GM19395 (cell line): ENCODE data around the gene CLN5.
"Not testable (repeated sequence)": the region's sequence is repeated elsewhere in the genome, so short reads cannot be mapped to it uniquely, and the experiment has no call there.

Experiments
- ATAC-seq: cut with Tn5 transposase; IDR thresholded peaks from one replicate; pipeline ENCODE4 v1.9.1; 2021; ENCODE audit warnings: mild to moderate bottlenecking, moderate library complexity; ENCODE audit not compliant: unreplicated experiment

CLN5 gene

DNA sequence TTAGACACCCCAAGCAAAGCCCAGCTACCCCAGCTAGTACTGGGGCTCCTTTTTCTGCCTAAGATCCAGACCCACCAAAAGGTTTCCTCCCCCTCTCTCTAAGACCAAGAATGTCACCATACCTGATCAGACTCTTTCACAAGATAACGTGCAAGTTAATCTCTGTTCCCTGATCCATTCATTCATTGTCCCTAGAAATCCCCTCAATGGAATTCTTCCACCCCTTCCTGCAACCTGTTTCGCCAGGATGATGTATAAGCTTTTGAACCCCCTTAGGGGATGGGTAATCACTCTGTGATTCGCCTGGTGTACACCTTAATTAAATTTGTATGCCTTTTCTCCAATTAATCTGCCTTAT, 17.3 kb upstream of the CLN5 start:
- ATAC-seq, result no peak

DNA sequence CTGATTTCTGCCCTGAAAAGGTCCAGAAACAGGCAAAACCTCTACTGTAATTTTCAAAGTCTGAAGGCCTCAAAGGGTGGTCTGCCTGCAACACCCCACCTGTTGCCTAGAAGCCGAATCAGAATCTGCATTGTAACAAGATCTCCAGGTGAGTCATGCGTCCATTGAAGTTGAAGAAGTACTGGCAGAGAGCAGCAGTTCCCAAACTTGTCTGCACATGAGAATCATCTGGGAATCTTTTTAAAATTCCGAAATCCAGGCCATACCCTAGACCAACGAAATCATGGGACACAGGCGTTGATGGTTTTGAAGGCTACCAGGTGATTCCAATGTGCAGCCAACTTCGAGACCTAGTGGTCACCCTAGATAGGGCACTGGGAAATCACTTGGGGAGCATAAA, 16.0 kb upstream of the CLN5 start:
- ATAC-seq, result no peak

DNA sequence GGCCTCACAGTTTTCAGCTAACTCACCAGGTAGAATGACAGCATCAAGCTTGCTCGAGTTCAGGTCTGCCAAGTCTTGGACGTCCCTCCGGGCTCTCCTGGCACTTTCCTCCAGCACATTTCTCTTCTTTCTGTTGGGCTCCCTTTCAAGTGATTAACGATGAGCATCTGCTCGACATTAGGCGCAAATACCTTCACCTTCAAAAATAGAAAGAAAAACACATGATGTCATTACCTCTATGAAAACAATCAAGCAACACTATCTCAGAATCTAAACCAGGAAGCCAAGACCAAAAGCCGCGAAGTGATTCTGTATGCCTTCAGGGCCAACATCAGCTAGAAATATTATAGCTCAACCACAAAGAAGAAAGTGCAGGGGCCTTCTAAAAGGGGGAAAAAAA, 15.4 kb upstream of the CLN5 start:
- no peak for ATAC-seq

DNA sequence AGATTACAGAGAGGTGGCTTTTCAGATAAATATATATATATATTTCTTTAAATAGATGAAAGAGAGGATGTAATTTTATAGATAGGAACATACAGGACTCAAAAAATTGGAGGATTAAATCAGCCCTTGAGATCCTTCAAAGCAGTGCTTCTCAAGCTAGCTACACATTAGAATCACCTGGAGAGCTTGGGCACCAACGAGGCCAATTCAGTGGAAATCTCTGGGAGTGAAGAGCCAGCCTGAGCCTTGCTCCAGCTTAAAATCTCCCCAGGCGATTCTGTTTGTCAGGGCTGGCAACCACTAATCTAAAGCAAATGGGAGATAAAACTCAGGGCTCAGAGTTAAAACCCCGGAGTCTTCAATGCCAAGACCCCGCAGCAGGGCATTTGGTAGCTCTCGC, 15.0 kb upstream of the CLN5 start:
- no peak for ATAC-seq

DNA sequence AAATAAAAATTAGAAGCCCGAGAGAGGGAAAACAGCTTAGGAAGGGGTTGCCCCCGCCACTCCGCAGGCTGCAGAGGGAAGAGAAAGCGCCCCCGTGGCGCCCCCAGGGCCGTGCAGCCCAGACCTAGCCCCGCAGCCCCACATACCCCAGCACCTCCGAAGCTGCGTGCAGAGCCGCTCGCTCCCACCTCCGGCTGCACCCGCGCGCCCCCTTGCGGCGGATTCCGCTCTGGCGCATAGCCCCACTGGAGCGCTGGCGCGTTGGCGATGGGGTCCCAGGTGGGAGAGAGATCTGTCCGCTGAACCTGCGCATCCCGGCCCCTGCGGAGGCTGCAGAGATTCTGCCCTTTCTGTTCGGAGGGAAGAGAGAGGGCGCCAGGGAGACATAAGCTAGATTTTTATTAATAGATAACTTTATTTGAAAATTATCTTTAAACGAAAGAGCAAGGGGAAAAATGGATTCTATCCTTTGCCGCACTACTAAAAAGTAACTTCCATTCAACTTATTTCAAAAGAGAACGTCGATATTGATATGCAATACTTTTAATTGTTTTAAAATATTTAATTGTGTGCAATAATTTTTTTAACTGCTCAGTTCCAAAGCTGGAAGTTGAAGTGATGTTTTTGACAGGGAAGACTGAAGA, 11.7 kb upstream of the CLN5 start:
- peak; percentile 99 for ATAC-seq

DNA sequence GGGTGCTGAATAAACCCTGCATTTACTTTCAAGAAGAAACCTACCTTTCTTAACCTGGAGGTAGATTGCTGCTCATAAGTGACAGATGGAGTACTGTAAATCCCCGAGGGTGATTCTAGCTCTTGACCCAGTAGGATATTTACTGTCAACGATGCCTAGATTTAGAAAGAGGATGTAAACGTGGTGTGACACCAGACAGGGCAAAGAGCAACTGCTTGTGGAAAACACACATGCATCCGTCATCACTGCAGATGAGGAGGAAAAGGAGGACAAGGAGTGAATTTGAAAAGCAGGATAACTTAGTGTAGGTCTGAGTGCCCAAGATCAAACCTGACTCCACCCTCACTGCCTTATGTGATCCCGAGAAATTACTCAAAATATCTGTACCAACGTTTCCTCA, 9.8 kb upstream of the CLN5 start:
- ATAC-seq, result no peak

DNA sequence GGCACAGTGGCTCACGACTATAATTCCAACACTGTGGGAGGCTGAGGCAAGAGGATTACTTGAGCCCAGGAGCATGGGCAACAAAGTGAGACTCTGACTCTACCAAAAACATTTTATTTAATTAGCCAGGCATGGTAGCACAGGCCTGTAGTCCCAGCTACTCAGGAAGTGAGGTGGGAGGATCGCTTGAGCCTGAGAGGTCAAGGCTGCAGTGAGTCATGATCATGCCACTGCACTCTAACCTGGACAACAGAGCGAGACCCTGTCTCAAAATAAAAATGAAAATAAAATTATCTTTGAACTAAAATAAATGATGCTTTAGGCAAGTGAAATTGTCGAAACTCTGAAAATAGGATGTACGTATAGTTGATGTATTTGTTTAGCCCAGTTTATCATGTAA, 8.2 kb upstream of the CLN5 start:
- no peak for ATAC-seq

DNA sequence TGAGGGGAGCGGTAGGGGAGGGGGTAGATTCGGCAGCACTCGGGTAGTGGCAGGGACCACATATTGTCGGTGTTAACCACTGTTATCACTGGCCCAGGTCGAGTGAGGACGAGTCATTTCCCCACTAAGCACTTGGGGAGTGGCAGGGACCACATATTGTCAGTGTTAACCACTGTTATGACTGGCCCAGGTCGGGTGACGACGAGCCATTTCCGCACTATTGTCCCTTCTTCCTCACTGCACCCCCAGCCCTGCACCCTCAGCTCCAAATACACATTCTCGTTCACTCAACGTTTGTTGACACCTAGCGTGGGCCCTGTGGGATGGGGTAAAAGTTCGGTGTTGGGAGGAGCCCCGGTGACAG, 467 bp upstream of the CLN5 start:
- ATAC-seq, result peak; percentile 69

DNA sequence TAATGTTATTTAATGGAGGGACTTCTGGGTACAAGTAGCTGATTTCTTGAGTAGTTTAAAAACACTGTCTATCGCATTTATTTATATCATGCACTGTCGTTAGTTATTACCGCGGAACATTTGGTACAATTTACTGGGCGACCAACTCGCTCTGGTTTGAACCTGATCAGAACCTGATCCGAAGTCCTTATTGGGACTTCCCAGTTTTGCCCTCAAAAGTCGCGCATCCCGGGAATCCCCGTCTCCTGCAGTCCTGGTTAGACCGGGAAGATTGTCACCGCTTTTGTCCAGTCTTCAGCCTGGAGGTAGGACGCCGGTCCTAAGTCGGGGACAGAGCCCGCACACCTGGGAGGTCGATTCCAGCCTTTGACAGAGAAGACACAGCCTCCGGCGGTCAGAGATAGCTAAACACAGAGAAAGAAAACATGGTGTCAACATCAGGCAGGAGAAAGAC, 694 bp downstream of the CLN5 start:
- peak; percentile 16 for ATAC-seq

DNA sequence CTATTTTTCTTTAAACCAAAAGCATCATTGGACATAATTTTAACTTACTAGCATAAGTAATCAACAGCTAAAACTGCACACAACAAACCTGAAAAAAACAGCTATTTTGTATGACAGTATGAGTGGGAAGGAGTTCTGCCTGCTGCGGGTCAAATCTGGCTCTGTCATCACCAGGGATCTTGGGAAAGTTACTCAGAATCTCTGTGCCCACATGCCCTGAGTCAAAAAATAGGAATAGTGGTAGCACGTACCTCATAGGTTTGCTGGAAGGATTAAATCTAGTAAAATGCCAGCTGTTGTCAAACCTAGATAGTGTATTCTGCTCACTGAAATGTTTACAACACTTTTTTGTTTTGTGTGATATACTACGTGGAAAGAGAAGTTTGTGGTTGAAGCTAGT, 1.1 kb downstream of the CLN5 start:
- ATAC-seq, result no peak

DNA sequence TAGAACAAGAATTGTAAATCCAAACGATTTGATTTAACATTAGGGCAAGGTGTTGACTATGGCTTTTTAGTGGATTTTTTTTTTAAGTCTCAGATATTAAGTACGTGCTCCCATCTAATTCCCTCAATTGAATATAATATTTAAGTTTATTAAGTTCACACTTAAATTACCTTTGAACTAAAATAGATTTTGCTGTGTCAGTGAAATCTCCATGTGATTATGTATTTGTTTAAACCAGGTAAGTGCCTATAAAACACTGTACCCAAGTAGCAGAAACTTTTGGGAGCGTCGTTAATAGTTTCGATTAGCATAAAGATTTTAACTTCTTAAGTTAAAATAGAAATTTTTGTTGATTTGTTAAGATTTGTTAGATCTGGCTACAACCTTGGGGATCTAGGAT, 1.6 kb downstream of the CLN5 start:
- ATAC-seq, result no peak

DNA sequence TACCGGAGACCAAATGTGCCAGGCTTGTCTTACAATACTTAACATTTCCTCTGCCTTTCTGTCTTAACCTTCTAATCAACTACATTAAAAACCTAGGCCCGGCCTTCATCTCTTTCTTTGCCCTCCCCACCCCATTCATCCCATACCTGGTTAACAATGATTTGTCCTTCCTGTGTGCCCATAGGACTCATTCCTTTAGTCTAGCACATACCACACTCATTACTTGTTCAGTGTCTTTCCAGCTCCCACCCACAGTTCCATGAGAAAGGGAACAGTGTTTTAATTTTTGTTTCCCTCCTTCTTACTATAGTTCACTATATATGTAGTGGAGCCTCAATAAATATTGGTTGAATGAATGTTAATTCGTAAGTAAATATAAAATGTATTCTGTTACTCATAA, 2.4 kb downstream of the CLN5 start:
- ATAC-seq, result no peak

DNA sequence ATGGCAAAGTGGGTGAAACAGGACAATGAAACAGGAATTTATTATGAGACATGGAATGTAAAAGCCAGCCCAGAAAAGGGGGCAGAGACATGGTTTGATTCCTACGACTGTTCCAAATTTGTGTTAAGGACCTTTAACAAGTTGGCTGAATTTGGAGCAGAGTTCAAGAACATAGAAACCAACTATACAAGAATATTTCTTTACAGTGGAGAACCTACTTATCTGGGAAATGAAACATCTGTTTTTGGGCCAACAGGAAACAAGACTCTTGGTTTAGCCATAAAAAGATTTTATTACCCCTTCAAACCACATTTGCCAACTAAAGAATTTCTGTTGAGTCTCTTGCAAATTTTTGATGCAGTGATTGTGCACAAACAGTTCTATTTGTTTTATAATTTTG, 8.6 kb downstream of the CLN5 start:
- ATAC-seq, result no peak

DNA sequence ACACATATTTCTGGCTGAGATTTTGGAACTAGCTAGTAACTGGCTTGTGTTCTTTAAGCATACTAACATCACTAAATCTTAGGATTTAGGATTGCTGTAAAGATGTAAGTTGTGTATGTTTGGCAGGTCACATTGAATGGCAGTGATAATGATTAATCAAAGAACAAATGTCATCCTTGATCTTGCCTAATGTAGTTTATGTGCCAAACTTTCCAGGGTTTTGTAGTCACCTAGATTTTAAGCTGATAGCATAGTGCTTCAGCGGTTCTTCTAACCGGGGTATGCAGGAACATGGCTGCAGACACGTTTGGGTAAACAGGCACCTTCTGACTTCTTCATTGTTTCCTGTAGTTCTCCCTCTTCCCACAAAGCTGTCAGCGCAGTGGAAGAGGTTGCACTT, 9.7 kb downstream of the CLN5 start:
- ATAC-seq, result no peak

DNA sequence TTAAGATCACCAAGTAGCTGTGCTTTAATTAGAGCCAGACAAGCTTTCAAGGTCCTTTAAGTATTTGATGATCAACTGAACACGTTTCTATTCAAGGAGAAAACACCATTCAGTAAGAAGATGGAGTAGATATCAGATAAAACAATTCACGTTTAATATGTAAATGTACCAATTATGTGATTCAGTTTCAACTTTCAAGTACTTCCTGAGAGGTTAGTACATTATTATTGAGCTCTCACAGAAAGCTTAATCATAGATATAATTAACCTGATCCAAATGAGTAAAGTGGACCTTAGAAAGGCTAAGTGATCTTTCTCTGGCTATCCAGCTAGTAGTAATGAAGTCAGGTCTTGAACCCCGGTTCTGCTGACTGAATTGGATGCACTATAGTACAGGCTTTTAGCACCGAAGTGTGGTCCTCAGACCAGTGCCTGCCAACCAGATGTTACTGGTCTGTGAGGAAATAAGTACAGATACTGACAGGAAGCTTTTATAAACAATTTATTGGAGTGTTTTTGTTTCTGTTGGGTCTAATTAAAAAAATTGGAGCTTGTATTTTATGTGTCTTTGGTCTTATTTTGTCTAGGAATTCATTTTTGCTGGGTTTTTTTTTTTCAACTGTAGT, 10.2 kb downstream of the CLN5 start:
- ATAC-seq, result no peak

DNA sequence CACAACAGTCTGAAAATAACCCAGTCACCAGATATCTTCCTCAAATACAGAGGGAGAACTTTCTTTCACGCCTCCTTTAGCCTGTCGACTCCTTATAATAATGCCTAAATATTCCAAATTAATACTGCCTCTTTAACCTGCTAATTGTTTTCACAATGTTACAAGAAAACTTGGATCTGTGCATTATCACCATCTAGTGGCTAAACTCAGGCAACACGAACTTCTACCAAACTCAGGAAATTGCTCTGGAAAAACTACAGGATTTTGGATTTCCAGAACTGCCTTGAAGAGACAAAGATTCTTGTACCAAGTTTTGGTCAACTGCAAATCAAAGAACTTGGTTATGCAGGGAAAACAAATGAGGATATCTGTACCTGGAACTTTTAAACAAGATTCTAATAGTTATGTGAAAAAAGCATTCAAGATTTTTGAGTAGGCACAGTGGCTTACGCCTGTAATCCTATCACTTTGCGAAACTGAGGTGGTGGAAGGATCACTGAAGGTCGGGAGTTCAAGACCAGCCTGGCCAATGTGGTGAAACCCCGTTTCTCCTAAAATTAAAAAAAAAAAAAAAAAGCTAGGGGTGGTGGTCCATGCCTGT, 10.8 kb downstream of the CLN5 start:
- no peak for ATAC-seq

DNA sequence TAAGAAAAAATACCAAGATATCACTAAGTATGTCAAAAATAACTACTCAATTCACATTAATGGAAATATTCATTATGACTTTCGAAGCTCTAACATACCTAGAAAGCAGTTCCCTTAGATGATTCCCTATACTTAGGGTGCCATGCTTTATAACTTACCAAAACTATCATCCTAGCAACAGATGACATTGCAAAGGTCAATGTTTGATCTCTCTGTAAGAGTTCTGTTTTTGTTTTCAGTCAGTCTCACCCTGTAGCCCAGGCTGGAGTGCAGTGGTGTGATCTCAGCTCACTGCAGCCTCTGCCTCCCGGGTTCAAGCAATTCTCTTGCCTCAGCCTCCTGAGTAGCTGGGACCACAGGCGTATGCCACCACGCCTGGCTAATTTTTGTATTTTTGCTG, 16.5 kb downstream of the CLN5 start:
- ATAC-seq, result peak; percentile 52

DNA sequence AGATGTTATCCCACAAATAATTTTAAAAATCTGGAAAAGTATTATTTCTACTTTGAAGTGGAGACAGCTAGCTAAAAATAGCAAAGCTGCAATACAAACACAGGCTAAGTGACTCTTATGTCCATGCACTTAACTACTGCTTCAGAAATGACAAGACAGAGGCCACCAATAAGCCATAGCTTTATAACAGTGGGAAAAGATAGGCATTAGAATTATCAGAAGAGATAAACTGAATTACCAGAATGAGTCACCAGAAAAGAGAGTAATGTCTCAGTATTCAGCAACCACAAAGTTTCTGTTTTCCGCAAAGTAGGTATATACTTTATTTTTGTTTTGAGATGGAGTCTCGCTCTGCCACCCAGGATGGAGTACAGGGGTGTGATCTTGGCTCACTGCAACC, 17.1 kb downstream of the CLN5 start:
- no peak for ATAC-seq

DNA sequence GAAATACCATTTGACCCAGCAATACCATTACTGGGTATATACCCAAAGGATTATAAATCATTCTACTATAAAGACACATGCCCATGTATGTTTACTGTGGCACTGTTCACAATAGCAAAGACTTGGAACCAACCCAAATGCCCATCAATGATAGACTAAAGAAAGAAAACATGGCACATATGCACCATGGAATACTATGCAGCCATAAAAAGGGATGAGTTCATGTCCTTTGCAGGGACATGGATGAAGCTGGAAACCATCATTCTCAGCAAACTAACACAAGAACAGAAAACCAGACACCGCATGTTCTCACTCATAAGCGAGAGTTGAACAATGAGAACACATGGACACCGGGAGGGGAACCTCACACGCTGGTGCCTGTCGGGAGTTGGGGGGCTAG, 17.8 kb downstream of the CLN5 start:
- not testable (repeated sequence) for ATAC-seq

DNA sequence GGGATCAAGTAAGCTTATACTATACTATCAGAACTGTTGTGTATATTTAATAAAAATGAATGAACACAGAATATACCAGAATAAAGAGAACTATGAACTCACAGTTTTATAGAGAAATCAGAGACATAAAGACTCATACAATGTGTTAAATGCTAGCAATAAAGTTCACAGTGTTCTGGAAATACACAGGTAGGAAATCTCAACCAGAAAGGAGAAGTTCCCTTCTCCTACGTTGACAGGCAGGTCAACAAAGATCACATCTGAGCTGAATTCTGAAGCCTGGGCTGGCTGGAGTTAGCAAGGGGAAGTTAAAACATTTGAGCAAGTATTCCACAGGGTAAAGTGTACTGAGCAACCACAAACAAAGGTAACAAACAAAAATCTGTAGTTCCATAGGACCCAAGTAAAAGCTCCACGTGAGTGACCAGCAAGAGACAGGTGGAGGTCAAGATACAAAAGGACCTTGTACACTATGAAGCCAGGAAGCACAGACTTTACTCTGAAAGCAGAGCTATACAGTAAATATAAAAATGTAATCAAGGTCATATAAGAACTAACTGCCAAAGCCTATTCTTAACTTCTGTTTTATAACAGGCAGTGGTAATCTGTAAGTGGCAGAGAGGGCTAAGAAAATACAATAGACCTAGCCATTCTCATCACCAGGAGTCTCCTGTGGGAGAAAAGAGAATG, 22.1 kb downstream of the CLN5 start:
- no peak for ATAC-seq

DNA sequence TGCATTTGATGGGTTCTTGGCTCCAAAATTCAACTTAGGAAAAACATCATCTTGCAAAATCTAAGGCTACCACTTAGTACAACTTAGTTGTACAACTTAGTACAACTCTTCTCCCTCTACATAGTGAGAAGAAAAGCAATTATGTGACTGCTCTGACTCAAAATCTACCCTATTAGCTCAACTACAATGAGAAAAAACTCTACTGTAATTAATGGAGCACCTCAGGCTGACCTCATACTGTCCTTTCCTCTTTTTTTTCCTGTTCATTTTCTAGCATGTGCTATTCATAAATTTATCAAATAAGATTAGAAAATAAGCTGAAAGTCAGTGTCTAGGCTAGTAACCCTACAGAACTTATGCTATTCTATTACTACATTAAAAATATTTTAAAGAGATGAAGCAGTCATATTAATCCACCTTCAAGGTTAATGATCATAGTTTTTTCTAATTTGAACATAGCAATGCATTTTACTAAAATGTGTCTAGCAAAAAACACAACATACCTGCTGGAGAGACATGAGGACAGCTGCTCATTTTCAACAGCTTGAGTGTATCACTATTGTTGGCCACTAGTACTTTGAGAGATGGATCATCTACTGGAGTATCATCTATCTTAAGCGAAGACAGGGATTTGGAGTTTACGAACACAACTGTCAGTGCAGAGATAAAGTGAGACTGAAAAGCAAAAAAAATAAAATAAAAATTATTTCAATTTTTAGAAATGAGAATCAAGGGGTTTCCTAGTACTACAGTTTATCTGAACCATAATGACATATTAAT, 23.2 kb downstream of the CLN5 start:
- no peak for ATAC-seq
